IPS-NIHi7 (cell line): ENCODE results near the gene CD209.

Experiments
- DNase-seq: peaks from one replicate; pipeline ENCODE4 v3.0.0; 2012; ENCODE audit warnings: mixed read lengths; ENCODE audit errors: extremely low spot score

The CD209 gene

DNA sequence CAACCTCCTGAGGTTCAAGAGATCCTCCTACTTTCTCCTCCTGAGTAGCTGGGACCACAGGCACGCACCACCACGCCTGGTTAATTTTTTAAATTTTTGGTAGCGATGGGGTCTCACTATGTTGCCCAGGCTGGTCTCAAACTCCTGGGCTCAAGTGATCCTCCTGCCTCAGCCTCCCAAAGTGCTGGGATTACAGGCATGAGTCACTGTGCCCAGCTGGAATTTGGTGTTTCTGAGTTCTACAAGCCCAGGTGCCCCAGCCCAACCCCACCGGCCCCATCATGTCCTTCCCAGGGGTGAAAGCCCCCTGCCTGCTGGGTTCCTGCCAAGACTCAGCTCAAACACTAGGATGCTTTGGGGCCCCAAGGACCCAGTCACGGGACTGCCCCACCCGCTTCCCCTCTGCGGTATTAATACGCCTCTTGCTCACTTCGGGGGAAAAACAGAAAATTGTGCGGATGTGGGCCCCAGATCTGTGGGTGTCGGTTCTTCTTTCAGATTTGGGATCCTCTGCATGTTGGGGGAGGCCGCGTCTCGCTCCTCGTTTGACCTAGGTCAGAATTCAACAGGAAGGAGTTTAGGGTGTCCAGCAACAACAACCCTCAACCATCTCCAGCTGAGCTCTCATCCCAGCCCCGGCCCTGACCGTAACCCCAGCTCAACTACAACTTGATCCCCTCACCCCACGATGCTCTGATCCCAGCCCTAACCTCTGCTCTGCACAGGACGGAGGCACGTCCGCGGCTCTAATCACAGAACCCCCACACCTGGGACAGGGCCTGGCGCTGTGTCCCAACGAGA is 41.7 kb downstream of the CD209 start:
- no peak for DNase-seq

DNA sequence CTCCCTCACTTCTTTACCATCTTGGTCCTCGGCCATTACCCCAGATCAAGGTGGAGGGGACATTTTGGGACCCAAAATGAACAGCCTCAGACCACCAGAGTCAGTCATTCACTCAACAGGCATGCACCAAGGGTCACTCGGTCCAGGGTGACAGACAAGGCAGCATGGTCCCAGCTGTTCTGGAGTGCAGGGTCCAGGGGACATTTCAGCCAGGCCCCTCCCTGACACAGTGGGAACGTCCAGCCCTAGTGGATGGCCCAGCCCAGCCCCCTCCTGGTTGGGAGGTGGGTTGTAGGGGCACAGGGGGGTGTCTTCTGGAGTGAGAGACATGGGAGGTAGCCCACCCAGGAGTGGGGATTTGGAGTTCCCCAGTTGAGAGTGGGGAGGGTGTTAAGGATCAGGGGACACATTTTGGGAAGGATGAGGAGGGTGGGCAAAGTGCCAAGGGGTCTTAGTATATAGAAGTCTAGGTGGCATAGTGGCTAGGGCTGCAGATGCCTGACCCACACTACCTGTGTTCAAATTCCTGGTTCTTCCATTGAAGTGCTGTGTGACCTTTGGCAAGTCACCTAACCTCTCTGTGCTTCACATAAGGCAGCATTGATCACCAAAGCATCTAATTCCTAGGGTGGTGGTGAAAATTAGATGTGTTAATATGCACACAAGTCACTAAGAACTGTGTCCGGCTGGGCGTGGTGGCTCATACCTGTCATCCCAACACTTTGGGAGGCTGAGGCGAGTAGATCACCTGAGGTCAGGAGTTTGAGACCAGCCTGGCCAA is 42.9 kb downstream of the CD209 start:
- no peak for DNase-seq

- no peak for DNase-seq
Measured at GRCh38 chr19:7703332-7703731, 44.0 kb downstream of the CD209 start.

DNA sequence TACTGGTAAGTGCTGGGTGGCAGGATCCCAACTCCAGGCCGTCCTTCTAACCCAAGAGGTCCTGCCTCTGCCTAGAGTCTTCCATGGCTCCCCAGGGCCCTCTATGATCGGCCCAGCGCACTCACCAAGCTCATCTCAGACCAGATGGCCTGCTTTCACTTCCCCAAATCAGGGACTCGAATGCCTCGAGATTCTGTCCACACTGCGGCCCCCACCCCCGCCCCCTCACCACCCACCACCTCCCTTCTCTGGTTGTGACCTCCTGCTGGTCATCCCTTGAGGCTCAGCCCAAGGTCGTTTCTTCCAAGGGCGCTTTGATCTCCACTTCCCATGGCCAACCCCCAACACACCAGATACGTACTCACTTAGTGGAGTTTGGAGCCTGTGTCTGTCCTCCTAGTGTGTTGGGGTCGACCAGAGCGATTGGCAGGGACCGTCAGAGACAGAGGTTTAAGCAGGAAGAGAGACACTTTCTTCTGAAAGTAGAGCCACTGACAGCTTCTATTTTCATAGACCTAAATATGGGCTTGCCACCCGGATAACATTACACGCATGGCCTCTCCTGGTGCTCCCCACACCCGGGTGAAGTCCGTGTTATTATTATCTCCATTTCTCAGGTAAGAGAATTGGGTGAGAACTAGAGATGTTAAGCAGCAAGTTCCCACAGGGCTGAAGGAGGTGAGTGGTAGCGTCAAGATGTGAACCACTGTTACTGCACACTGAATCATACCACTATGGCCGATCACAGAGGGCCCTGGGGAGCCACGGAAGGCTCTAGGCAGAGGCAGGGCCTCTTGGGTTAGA is 45.5 kb downstream of the CD209 start, which contains the start of gene FCER2:
FCER2 (minus strand) TSS at position 478 of the 804 bp plus-strand sequence. CDS start 2,371 bp downstream, outside the sequence.
- no peak for DNase-seq

- no peak for DNase-seq
Measured at GRCh38 chr19:7701049-7701653, 46.2 kb downstream of the CD209 start.

DNA sequence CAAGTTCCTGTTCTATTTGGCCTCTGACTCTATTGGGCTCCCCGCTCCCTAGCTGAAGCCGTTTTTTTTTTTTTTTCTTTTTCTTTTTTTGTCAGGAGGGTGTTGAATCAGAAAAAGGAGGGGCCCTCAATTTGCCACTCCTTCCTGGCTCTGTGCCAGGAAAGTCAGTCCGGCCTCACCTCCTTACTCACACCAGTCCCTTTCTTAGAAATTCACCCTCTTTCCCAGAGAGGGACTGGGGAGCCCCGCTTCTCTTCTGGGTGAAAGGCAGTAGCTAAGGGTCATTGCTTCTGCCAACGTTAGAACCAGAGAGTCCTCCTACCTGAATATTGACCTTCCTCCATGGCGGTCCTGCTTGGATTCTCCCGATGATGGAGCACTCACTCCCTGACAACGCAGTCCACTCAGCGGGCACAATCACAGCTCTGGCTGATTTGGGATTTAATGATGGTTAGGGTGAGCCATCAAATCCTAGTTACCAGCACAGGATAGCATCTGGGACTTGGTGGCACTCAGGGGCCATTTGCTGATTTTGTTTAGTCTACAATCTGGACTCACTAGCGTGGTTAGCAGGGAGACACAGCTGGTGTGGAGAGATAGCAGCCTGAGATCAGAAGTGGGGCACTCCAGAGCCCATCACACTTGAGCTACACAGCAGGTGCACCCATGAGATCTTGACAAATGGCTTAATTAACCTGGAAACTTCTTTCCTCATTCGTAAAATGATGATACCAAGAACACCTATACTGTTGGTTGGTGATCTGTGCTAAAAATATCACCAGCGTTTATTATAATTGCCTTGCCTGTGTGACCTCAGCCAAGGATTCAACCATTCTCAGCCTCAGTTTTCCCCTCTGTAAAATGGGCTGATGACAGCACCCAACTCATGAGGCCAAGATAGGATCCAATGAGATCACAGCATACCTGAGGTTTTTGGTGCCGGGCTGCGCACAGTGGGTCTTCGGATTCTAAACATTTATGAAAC is 47.6 kb downstream of the CD209 start:
- no peak for DNase-seq

DNA sequence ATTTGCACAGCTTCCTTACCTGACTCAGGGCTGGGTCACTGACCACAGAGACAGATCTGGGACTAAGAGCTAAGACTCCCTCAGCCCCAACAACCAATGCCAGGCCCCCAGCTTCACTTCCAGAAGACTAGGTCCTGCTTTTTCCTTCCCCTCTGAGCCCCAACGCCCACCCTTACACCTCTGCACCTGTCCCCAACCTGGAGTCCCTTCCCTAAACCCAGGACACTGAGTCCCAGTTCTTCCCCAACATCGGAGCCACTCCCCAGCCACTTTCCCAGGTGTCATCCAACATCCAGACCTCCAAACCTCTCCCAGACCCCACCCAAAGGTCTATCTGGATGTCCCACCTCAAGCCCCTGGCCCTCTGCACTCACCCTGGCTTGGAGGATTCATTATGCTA is 48.3 kb downstream of the CD209 start:
- no peak for DNase-seq

DNA sequence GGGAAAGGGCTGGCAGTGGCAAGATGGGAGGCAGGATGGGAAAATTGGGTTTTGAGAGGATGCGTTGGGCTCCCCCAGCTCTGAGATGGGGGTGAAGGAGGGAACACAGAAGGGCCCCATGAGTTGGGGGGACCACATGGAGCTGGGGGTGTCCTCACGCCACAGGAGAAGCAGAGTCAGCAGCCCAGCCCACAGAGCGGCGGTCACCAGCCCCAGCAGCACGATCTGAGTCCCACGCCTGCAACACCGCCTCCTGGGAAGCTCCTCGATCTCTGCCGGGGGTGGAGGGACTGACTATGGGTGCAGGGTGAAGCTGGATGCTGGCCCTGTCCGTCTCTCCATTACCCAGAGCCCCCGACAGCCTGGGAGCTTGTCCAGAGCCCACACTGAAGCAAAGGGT is 48.8 kb downstream of the CD209 start:
- DNase-seq = no peak

DNA sequence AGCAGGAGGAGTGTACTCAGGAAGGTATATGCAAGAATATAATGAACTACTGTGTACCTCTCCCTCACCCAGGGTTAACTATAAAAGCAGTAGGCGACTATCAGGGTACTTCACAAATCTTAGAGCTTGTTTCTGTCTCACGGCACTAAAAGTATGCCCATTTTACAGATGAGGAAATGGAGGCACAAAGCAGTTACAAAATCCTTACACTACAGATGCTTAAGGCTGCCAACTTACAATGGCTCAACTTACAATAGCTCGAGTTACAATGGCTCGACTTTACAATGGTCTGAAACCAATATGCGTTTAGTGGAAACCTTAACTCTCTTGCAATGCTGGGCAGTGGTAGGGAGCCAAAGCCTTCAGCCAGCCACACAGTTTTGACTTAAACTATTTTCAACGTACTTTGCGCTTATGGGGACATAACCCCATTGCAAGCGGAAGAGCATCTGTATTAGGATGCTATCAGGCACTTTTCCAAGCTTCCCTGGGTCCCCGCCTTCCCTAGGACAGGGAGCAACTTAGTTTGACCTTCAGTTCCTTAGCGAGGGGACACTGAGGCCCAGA is 49.5 kb downstream of the CD209 start:
- no peak for DNase-seq

- DNase-seq = no peak
Measured at GRCh38 chr19:7694499-7694898, 52.8 kb downstream of the CD209 start.

GRCh38 chr19:7692417-7693088 is 54.8 kb downstream of the CD209 start:
- DNase-seq = no peak

DNA sequence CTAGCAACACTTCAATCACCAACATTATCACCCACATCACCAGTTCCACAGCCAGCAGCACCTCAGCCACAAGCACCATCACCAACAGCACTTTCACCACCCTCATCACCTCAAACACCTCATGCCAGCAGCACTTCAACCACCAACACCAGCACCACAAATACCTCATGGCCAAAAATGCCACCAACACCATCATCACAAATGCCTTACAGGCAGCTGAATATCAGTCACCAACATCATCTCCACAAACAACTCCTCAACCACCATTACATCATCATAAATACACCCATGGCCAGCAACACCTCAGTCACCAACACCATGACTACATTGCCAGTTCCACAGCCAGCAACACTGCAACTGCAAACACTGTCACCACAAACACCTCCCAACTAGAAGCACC is 55.8 kb downstream of the CD209 start:
- no peak for DNase-seq

- DNase-seq = no peak
Measured at GRCh38 chr19:7690779-7691258, 56.5 kb downstream of the CD209 start.
